ENCODE data around the gene PWWP2B.

PWWP2B gene

GRCh38 chr10:132438091-132439024 lies 41.4 kb downstream of the PWWP2B start:
- no peak for DNase-seq (ENCODE audit: low read depth)
- no peak for TF ChIP-seq CTCF (conservative IDR thresholded peaks at IDR 0.05; ENCODE audit: low read depth, low read length)
- no peak overlapping the region for H3K4me3 ChIP-seq (ENCODE audit: low read length)

- TF ChIP-seq CTCF (conservative IDR thresholded peaks at IDR 0.05; ENCODE audit: low read depth, low read length) = no peak
- H3K4me3 ChIP-seq (ENCODE audit: low read length) = no peak overlapping the region
- no peak for DNase-seq (ENCODE audit: low read depth)
Observed at GRCh38 chr10:132439025-132439388, 42.0 kb downstream of the PWWP2B start.

GRCh38 chr10:132439424-132440163 lies 42.6 kb downstream of the PWWP2B start:
- no peak for DNase-seq (ENCODE audit: low read depth)
- no peak overlapping the region for H3K4me3 ChIP-seq (ENCODE audit: low read length)

GRCh38 chr10:132440791-132441565 lies 44.0 kb downstream of the PWWP2B start:
- H3K4me3 ChIP-seq (ENCODE audit: low read length) = no peak overlapping the region
- no peak for DNase-seq (ENCODE audit: low read depth)
- no peak for TF ChIP-seq CTCF (conservative IDR thresholded peaks at IDR 0.05; ENCODE audit: low read depth, low read length)

More at GRCh38 chr10:132439424-132440163, 42.6 kb downstream of the PWWP2B start:
- no peak for TF ChIP-seq CTCF (conservative IDR thresholded peaks at IDR 0.05; ENCODE audit: low read depth, low read length)

- DNase-seq (ENCODE audit: low read depth) = no peak
- H3K4me3 ChIP-seq (ENCODE audit: low read length) = no peak overlapping the region
- TF ChIP-seq CTCF (conservative IDR thresholded peaks at IDR 0.05; ENCODE audit: low read depth, low read length) = no peak
Observed at GRCh38 chr10:132441818-132442524, 45.0 kb downstream of the PWWP2B start.

- TF ChIP-seq CTCF (conservative IDR thresholded peaks at IDR 0.05; ENCODE audit: low read depth, low read length) = no peak
- no peak overlapping the region for H3K4me3 ChIP-seq (ENCODE audit: low read length)
- DNase-seq (ENCODE audit: low read depth) = no peak
Observed at GRCh38 chr10:132442636-132443035, 45.6 kb downstream of the PWWP2B start.
